ENCODE data around the gene MPPED2. TPM values are rescaled to one million over a fixed set of nuclear protein-coding genes. Genes with fewer than 3 reads are reported as not detected.

Gene MPPED2
- total and polyA plus RNA-seq, 8 donors = 0.12 to 10.3 (median 2.5) TPM

DNA sequence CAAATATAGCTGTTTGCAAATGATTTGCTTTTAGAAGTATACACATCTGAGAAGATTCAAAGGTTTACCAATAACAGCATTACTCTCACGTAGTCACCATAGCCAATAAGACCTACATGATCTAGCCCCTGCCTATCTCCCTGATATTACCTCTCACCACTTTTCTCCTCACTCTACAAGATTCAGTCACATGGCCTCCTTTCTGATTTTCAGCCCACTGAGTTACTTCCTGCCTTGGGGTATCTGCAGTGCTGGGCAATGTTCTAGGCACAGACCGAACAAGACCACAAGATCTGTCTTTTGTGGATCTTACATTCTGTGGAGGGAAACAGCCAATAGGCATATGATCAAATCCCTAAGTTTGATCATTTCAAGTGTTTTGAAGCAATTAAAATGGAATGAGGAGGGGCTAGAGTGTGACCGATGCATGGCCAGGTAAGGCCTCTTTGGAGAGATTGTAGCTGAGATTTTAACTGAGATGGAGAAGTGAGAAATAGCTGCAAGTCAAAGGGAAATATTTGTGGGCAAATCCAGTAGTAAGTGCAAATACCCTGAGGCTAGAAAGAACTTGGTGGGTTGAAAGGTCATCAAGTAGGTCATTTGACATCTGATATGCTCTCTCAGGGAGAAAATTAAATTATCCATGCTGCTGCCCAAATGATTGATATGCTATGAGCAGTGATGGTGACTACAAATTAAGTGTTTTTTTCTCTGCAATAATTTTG lies 220.2 kb downstream of the MPPED2 start:
- no peak overlapping the region for H3K4me3 ChIP-seq
- no peak overlapping the region for H3K27ac ChIP-seq
- TF ChIP-seq POLR2A (IDR thresholded peaks at IDR 0.05) = no peak
- TF ChIP-seq POLR2AphosphoS5 (IDR thresholded peaks at IDR 0.05) = no peak
- TF ChIP-seq EP300 (IDR thresholded peaks at IDR 0.05) = no peak
- TF ChIP-seq, protein P1, sequence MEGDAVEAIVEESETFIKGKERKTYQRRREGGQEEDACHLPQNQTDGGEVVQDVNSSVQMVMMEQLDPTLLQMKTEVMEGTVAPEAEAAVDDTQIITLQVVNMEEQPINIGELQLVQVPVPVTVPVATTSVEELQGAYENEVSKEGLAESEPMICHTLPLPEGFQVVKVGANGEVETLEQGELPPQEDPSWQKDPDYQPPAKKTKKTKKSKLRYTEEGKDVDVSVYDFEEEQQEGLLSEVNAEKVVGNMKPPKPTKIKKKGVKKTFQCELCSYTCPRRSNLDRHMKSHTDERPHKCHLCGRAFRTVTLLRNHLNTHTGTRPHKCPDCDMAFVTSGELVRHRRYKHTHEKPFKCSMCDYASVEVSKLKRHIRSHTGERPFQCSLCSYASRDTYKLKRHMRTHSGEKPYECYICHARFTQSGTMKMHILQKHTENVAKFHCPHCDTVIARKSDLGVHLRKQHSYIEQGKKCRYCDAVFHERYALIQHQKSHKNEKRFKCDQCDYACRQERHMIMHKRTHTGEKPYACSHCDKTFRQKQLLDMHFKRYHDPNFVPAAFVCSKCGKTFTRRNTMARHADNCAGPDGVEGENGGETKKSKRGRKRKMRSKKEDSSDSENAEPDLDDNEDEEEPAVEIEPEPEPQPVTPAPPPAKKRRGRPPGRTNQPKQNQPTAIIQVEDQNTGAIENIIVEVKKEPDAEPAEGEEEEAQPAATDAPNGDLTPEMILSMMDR (IDR thresholded peaks at IDR 0.05) = no peak
- intact Hi-C loops (cut with DNase I; ENCODE audit: low total_unique reads) = no loop called here
- H3K9me3 ChIP-seq = no peaks in the 10 kb centered on the region
- DNase-seq = no peak
- no peaks in the 10 kb centered on the region for H3K36me3 ChIP-seq
- 91 to 96% (median 92%) methylated on average over 3 of the region's 3 CpGs for WGBS, 5 donors
- peaks cover 0 to 12% (median 0%) of the 10 kb centered on the region in 4 donors for H3K4me1 ChIP-seq
- H3K27me3 ChIP-seq = no peaks in the 10 kb centered on the region

DNA sequence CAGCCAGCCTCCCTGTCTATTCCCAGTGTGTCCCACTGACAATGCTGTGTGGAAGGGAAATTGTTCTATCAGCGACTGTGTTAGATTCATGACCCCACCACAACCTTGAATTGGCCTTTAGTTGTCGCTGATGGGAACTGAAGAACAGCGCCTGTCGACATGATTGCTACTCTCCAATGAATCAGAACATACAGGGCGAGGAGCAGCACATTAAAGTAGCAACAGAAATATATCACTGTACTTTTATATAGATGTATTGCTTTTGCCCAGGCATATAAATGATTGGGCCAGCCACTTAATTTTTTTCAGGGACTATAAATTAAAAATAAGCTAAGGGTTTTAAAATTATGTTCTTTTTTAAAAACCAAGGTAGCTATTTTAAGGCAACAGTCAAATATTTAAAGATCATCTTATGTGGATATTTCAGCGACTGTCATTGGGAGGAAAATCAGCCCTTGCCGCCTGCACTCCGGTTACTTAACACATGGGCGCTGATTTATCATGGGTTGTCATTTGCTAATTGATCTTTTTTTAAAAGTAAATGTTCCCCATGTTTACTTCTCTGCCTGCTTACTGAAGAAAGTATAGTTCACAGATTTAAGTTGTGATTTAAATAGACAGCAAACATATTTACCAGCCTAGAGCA lies 221.2 kb downstream of the MPPED2 start:
- intact Hi-C loops (cut with DNase I; ENCODE audit: low total_unique reads) = no loop called here
- no peak for DNase-seq
- Histone ChIP-seq H3K36me3 (no peaks in the 10 kb centered on the region), H3K9me3 (no peaks in the 10 kb centered on the region), H3K4me1 (peaks cover 0 to 12% (median 0%) of the 10 kb centered on the region in 4 donors), H3K27me3 (no peaks in the 10 kb centered on the region), H3K4me3 (no peak overlapping the region), H3K27ac (no peak overlapping the region)
- 74 to 80% (median 80%) methylated on average over 9 of the region's 9 CpGs for WGBS, 5 donors
- no peak for TF ChIP-seq POLR2A (IDR thresholded peaks at IDR 0.05)

- intact Hi-C loops (cut with DNase I; ENCODE audit: low total_unique reads) = no loop called here
- Histone ChIP-seq H3K9me3 (no peaks in the 10 kb centered on the region), H3K4me3 (no peak overlapping the region), H3K27me3 (no peaks in the 10 kb centered on the region), H3K27ac (no peak overlapping the region), H3K36me3 (no peaks in the 10 kb centered on the region), H3K4me1 (peaks cover 0 to 12% (median 0%) of the 10 kb centered on the region in 4 donors)
- no peak for TF ChIP-seq POLR2AphosphoS5 (IDR thresholded peaks at IDR 0.05)
- TF ChIP-seq, protein P1 (IDR thresholded peaks at IDR 0.05) = no peak
- no peak for TF ChIP-seq EP300 (IDR thresholded peaks at IDR 0.05)
- no peak for TF ChIP-seq POLR2A (IDR thresholded peaks at IDR 0.05)
- 31 to 39% (median 37%) methylated on average over 7 of the region's 7 CpGs for WGBS, 5 donors
- no peak for DNase-seq
Measured at GRCh38 chr11:30364139-30364836, 221.9 kb downstream of the MPPED2 start.

- no peak overlapping the region for H3K27ac ChIP-seq
- no peaks in the 10 kb centered on the region for H3K36me3 ChIP-seq
- intact Hi-C loops (cut with DNase I; ENCODE audit: low total_unique reads) = no loop called here
- DNase-seq = no peak
- H3K27me3 ChIP-seq = no peaks in the 10 kb centered on the region
- no peaks in the 10 kb centered on the region for H3K9me3 ChIP-seq
- TF ChIP-seq POLR2A (IDR thresholded peaks at IDR 0.05) = no peak
- TF ChIP-seq EP300 (IDR thresholded peaks at IDR 0.05) = no peak
- TF ChIP-seq POLR2AphosphoS5 (IDR thresholded peaks at IDR 0.05) = no peak
- TF ChIP-seq, protein P1 (IDR thresholded peaks at IDR 0.05) = no peak
- peaks cover 0 to 18% (median 0%) of the 10 kb centered on the region in 4 donors for H3K4me1 ChIP-seq
- no peak overlapping the region for H3K4me3 ChIP-seq
Measured at GRCh38 chr11:30360741-30361140, 225.4 kb downstream of the MPPED2 start.

Measured in stomach (tissue), 9 donors.